OCI-LY7 (cell line): ENCODE data around the gene P3H2. TPM values are rescaled to one million over a fixed set of nuclear protein-coding genes. Genes with fewer than 3 reads are reported as not detected.

ENCODE experiments used
- BruUV-seq: library from RNA; stranded (reverse); fragments of 400-500 nt; replicated peaks from 2 replicates; lab custom pipeline; 2021; lab: Mats Ljungman, UMichigan
- CTCF ChIA-PET: fragments of 300-600 bp; sonication (Branson Sonifier 250); formaldehyde crosslinking; loops from one replicate; lab custom pipeline; 2022; ENCODE audit warnings: antibody characterized with exemption; ENCODE audit not compliant: unreplicated experiment; lab: Charles Lee
- POLR2A ChIA-PET: fragments of 300-600 bp; sonication (Branson Sonifier 250); formaldehyde crosslinking; loops from one replicate; lab custom pipeline; 2022; ENCODE audit warnings: antibody characterized with exemption; lab: Charles Lee
- DNase-seq: peaks from one replicate; pipeline ENCODE4 v3.0.0-alpha.2; 2015; ENCODE audit warnings: low spot score
- H2AFZ ChIP-seq: fragments of 200-600 bp; sonication (generic), shearing (Covaris generic); 2 replicates; pipeline ENCODE4 v1.6.1; 2014; ENCODE audit warnings: mild to moderate bottlenecking, antibody characterized with exemption, low read length, moderate library complexity
- H3K27ac ChIP-seq: fragments of 200-600 bp; sonication (generic); 2 replicates; pipeline ENCODE4 v1.5.1; 2014; ENCODE audit warnings: mixed run types, low read depth, mild to moderate bottlenecking, moderate library complexity, low read length, inconsistent platforms; ENCODE audit not compliant: poor library complexity, severe bottlenecking
- H3K36me3 ChIP-seq: fragments of 200-600 bp; sonication (generic); 2 replicates; pipeline ENCODE4 v1.6.1; 2014; ENCODE audit warnings: mild to moderate bottlenecking, antibody characterized with exemption, low read length, moderate library complexity, mixed read lengths; ENCODE audit not compliant: insufficient read depth
- H3K4me1 ChIP-seq: fragments of 200-600 bp; sonication (generic); 2 replicates; pipeline ENCODE4 v1.5.1; 2014; ENCODE audit warnings: mild to moderate bottlenecking, low read length; ENCODE audit not compliant: insufficient read depth, poor library complexity, severe bottlenecking
- H3K4me2 ChIP-seq: fragments of 200-600 bp; sonication (generic); 2 replicates; pipeline ENCODE4 v1.6.1; 2014; ENCODE audit warnings: mild to moderate bottlenecking, low read length
- H3K4me3 ChIP-seq: fragments of 200-600 bp; sonication (generic); 2 replicates; pipeline ENCODE4 v1.5.1; 2014; ENCODE audit warnings: mild to moderate bottlenecking, low read depth, low read length; ENCODE audit not compliant: poor library complexity, severe bottlenecking
- H3K79me2 ChIP-seq: fragments of 200-600 bp; sonication (generic); 2 replicates; pipeline ENCODE4 v1.6.1; 2016; ENCODE audit warnings: low read depth, mild to moderate bottlenecking, low read length, moderate library complexity, mixed read lengths; ENCODE audit not compliant: insufficient read depth
- H3K9me2 ChIP-seq: fragments of 200-600 bp; sonication (generic); 2 replicates; pipeline ENCODE4 v1.6.1; 2016; ENCODE audit warnings: mild to moderate bottlenecking, low read length, mixed read lengths; ENCODE audit not compliant: insufficient read depth
- H3K9me3 ChIP-seq: fragments of 200-600 bp; sonication (generic); 2 replicates; pipeline ENCODE4 v1.6.1; 2014; ENCODE audit warnings: mild to moderate bottlenecking, mixed run types, low read length, mixed read lengths
- H4K20me1 ChIP-seq: fragments of 200-600 bp; sonication (generic); 2 replicates; pipeline ENCODE4 v1.6.1; 2014; ENCODE audit warnings: mild to moderate bottlenecking, antibody characterized with exemption, low read length, moderate library complexity, mixed read lengths; ENCODE audit not compliant: insufficient read depth
- CTCF ChIP-seq: fragments of 200-600 bp; sonication (generic); conservative IDR thresholded peaks from 2 replicates; pipeline ENCODE4 v1.5.1; 2014; ENCODE audit warnings: mild to moderate bottlenecking, antibody characterized with exemption, low read length, moderate library complexity, mixed read lengths
- EZH2phosphoT487 ChIP-seq: fragments of 200-600 bp; sonication (generic); IDR thresholded peaks from 2 replicates; pipeline ENCODE4 v1.6.1; 2018; ENCODE audit warnings: low read depth, borderline replicate concordance, mild to moderate bottlenecking, mixed run types, antibody characterized with exemption, low read length, moderate library complexity, mixed read lengths
- intact Hi-C: fragments of 100-400 bp; cut with micrococcal nuclease; formaldehyde crosslinking; loops from one replicate; pipeline ENCODE4 v1.10.0; 2022; ENCODE audit not compliant: unreplicated experiment
- total RNA-seq, 2 experiments: library from RNA; depleted of rRNA in 1 of 2; stranded (reverse); fragments of >200 nt in 1 of 2; shearing (Covaris generic) in 1 of 2; gene quantifications; 2 replicates each; pipeline ENCODE4 v1.2.3, GENCODE V29; 2014 to 2022

The P3H2 gene
- total RNA-seq, 2 experiments from 2014 or later: not detected

- H3K9me2 ChIP-seq: no peaks in the 10 kb centered on the region
- intact Hi-C loops: no loop called here
- DNase-seq: no peak
- no peaks in the 10 kb centered on the region for H3K79me2 ChIP-seq
- ChIA-PET CTCF (no interaction called here), POLR2A (no interaction called here)
- no peaks in the 10 kb centered on the region for H4K20me1 ChIP-seq
- no peaks in the 10 kb centered on the region for H3K36me3 ChIP-seq
- no peak overlapping the region for H3K4me3 ChIP-seq
- H3K9me3 ChIP-seq: no peaks in the 10 kb centered on the region
- no peak for TF ChIP-seq CTCF
- H3K27ac ChIP-seq: no peak overlapping the region
- H2AFZ ChIP-seq: no peak overlapping the region
- no peaks in the 10 kb centered on the region for H3K4me1 ChIP-seq
- BruUV-seq: no TSS peak
- H3K4me2 ChIP-seq: no peak overlapping the region
Observed at GRCh38 chr3:190040145-190040544, 80.6 kb downstream of the P3H2 start.

GRCh38 chr3:190038050-190038933, 82.4 kb downstream of the P3H2 start:
- Histone ChIP-seq H3K27ac (no peak overlapping the region), H3K36me3 (no peaks in the 10 kb centered on the region), H4K20me1 (no peaks in the 10 kb centered on the region), H3K4me1 (no peaks in the 10 kb centered on the region), H3K79me2 (no peaks in the 10 kb centered on the region), H2AFZ (no peak overlapping the region), H3K9me2 (no peaks in the 10 kb centered on the region), H3K4me3 (no peak overlapping the region), H3K4me2 (no peak overlapping the region), H3K9me3 (no peaks in the 10 kb centered on the region)
- no peak for DNase-seq
- POLR2A ChIA-PET: interaction anchor here (0.7 kb wide), 2 partner anchors 62 to 498 kb away, joined by 3 to 4 read pairs; no protein-coding TSS in a partner anchor
- no TSS peak for BruUV-seq
- TF ChIP-seq CTCF (no peak), EZH2phosphoT487 (no peak)
- intact Hi-C loops: no loop called here
- CTCF ChIA-PET: no interaction called here

- ChIA-PET POLR2A (interaction anchor here (0.7 to 1.2 kb wide), 2 partner anchors 14 to 17 kb away, joined by 4 to 5 read pairs; no protein-coding TSS in a partner anchor), CTCF (no interaction called here)
- H3K9me3 ChIP-seq: no peaks in the 10 kb centered on the region
- no peaks in the 10 kb centered on the region for H3K79me2 ChIP-seq
- DNase-seq: no peak
- H3K4me1 ChIP-seq: no peaks in the 10 kb centered on the region
- H3K36me3 ChIP-seq: no peaks in the 10 kb centered on the region
- H2AFZ ChIP-seq: no peak overlapping the region
- no TSS peak for BruUV-seq
- no peak overlapping the region for H3K4me3 ChIP-seq
- no peak overlapping the region for H3K4me2 ChIP-seq
- intact Hi-C loops: no loop called here
- TF ChIP-seq CTCF (no peak), EZH2phosphoT487 (no peak)
- no peaks in the 10 kb centered on the region for H4K20me1 ChIP-seq
- H3K9me2 ChIP-seq: no peaks in the 10 kb centered on the region
- no peak overlapping the region for H3K27ac ChIP-seq
Observed at GRCh38 chr3:190036631-190037030, 84.1 kb downstream of the P3H2 start.
